Breast epithelium (tissue), 3 donors: ENCODE results near the gene REEP6.

ENCODE experiments used
- POLR2A ChIP-seq: fragments of 450-650 bp; IDR thresholded peaks from one replicate; pipeline ENCODE4 v1.6.1; 2016; ENCODE audit warnings: antibody characterized with exemption, mild to moderate bottlenecking, moderate library complexity
- POLR2AphosphoS5 ChIP-seq, 3 donors: sonication (generic); formaldehyde crosslinking; IDR thresholded peaks; one replicate each; pipeline ENCODE4 v1.6.1; 2017; ENCODE audit warnings: antibody characterized with exemption in 3 of 3
- TF ChIP-seq, protein P1 (sequence below), 3 donors: fragments of 450-650 bp; IDR thresholded peaks; one replicate each; pipeline ENCODE4 v1.5.1; 2016 to 2017; ENCODE audit warnings: antibody characterized with exemption in 3 of 3, mild to moderate bottlenecking in 3 of 3, moderate library complexity in 3 of 3

DNA sequence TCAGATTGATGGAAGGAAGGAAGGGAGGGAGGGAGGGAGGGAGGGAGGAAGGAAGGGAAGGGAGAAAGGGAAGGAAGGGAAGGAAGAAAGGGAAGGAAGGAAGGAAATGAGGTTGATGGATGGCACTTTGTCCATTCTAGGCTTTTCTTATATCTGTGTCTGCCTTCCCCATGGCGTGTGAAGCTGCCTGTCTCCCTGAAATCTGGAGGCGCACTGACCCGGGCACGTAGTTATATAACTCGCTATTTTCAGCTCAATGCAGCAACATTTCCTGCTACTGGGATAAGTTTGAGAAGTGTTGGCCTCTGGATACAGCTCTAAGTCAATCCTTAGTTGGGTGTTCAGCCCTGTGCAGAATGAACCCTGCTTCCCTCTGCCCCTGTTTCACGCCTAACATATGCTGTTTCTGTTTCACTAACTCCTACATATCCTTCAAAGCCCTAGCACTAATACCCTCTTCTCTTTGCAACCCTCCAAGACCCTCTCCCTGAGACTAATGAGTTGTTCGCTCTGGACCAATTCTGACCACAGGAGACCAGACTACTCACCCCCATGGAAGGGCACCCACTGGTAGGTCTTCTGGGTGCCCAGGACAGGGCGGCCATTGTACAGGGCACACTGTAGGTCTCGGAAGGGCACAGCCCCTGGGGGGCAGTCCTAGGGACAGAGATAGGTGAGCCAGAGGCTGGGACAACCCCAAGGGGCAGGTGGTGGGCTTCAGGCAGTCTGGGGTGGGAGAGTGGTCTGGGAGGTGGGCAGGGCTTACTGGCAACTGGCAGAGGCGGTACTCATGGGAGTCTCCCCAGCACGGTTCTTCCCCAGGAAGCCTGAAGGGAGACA lies 18.8 kb downstream of the REEP6 start:
- TF ChIP-seq, protein P1, sequence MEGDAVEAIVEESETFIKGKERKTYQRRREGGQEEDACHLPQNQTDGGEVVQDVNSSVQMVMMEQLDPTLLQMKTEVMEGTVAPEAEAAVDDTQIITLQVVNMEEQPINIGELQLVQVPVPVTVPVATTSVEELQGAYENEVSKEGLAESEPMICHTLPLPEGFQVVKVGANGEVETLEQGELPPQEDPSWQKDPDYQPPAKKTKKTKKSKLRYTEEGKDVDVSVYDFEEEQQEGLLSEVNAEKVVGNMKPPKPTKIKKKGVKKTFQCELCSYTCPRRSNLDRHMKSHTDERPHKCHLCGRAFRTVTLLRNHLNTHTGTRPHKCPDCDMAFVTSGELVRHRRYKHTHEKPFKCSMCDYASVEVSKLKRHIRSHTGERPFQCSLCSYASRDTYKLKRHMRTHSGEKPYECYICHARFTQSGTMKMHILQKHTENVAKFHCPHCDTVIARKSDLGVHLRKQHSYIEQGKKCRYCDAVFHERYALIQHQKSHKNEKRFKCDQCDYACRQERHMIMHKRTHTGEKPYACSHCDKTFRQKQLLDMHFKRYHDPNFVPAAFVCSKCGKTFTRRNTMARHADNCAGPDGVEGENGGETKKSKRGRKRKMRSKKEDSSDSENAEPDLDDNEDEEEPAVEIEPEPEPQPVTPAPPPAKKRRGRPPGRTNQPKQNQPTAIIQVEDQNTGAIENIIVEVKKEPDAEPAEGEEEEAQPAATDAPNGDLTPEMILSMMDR (IDR thresholded peaks at IDR 0.05): no peak
- TF ChIP-seq POLR2A (no peak), POLR2AphosphoS5 (IDR thresholded peaks at IDR 0.05) (no peak)
